OCI-LY3 (cell line): ENCODE measurements around the gene FAM163B.

Experiments used
- H2AFZ ChIP-seq: fragments of 200-600, 300-600 bp; shearing (Covaris generic); 2 replicates; pipeline ENCODE4 v1.6.0; 2014; ENCODE audit warnings: antibody characterized with exemption, low read depth, low read length
- H3K27ac ChIP-seq: fragments of 200-600, 300-600 bp; sonication (generic); 2 replicates; pipeline ENCODE4 v1.5.1; 2014; ENCODE audit warnings: mild to moderate bottlenecking, low read length, moderate library complexity, mixed read lengths
- H3K27me3 ChIP-seq: fragments of 200-600, 300-600 bp; sonication (generic); 2 replicates; pipeline ENCODE4 v1.6.1; 2014; ENCODE audit warnings: low read depth, low read length, mixed read lengths
- H3K36me3 ChIP-seq: fragments of 200-600, 300-600 bp; sonication (generic); replicated peaks from 2 replicates; pipeline ENCODE3; 2014; ENCODE audit warnings: low read depth, low read length, mixed read lengths
- H3K4me1 ChIP-seq: fragments of 300-600, 200-600 bp; sonication (generic); 2 replicates; pipeline ENCODE4 v1.6.1; 2014; ENCODE audit warnings: low read length, mixed read lengths
- H3K4me2 ChIP-seq: fragments of 200-600, 300-600 bp; sonication (generic); 2 replicates; pipeline ENCODE4 v1.6.1; 2014; ENCODE audit warnings: low read length, mixed read lengths
- H3K4me3 ChIP-seq: fragments of 300-600, 200-600 bp; sonication (generic); 2 replicates; pipeline ENCODE4 v1.5.1; 2014; ENCODE audit warnings: antibody characterized with exemption, mild to moderate bottlenecking, low read length, moderate library complexity
- H3K79me2 ChIP-seq: fragments of 300-600, 200-600 bp; shearing (Covaris generic); 2 replicates; pipeline ENCODE4 v1.6.1; 2014; ENCODE audit warnings: mild to moderate bottlenecking, low read length, mixed read lengths
- H3K9ac ChIP-seq: fragments of 300-600, 200-600 bp; shearing (Covaris generic); 2 replicates; pipeline ENCODE4 v1.6.0; 2014; ENCODE audit warnings: mild to moderate bottlenecking, low read length, moderate library complexity
- H3K9me3 ChIP-seq: fragments of 200-600, 300-600 bp; shearing (Covaris generic); 2 replicates; pipeline ENCODE4 v1.6.1; 2014; ENCODE audit warnings: low read length, mixed read lengths; ENCODE audit not compliant: insufficient read depth
- H4K20me1 ChIP-seq: fragments of 200-600, 300-600 bp; sonication (generic); 2 replicates; pipeline ENCODE4 v1.6.1; 2016; ENCODE audit warnings: low read length, mixed read lengths; ENCODE audit not compliant: insufficient read depth
- CTCF ChIP-seq: fragments of 200-600, 300-600 bp; sonication (generic); IDR thresholded peaks from 2 replicates; pipeline ENCODE4 v1.5.1; 2014; ENCODE audit warnings: antibody characterized with exemption, low read length, low read depth
- EZH2phosphoT487 ChIP-seq: fragments of 200-600 bp; shearing (Covaris generic); IDR thresholded peaks from 2 replicates; pipeline ENCODE4 v1.6.1; 2018; ENCODE audit warnings: antibody characterized with exemption, mixed run types, low read depth

Gene FAM163B

GRCh38 chr9:133608382-133608781 lies 807 bp downstream of the FAM163B start:
- Histone ChIP-seq H3K36me3 (no peaks in the 10 kb centered on the region), H3K4me2 (no peak overlapping the region), H2AFZ (no peak overlapping the region), H4K20me1 (no peaks in the 10 kb centered on the region), H3K79me2 (no peaks in the 10 kb centered on the region), H3K27me3 (peaks cover 49% of the 10 kb centered on the region), H3K27ac (no peak overlapping the region), H3K4me1 (no peaks in the 10 kb centered on the region), H3K4me3 (no peak overlapping the region), H3K9me3 (no peaks in the 10 kb centered on the region), H3K9ac (no peak overlapping the region)
- TF ChIP-seq EZH2phosphoT487 (no peak), CTCF (no peak)

DNA sequence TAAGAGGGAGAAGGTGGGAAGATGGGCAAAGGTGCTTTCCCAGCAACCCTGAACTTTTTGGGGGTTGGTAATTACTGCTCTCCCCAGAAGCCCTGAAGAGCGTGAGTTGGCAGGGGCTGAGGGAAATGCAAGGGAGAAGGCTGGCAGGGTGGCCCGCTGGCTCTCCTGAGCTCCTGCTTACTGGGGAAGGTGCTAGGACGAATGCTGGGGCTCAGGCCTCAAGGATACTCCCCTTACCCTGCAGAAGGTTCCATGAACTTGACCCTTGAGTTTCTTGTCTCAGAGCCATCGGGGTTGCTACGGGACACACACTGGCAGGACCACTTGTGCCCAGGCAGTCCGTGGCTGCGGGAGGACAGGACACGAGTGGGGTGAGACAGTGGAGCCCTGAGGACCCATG lies 1.2 kb downstream of the FAM163B start:
- Histone ChIP-seq H3K27ac (no peak overlapping the region), H3K27me3 (peaks cover 45% of the 10 kb centered on the region), H3K4me3 (no peak overlapping the region), H3K36me3 (no peaks in the 10 kb centered on the region), H3K9me3 (no peaks in the 10 kb centered on the region), H4K20me1 (no peaks in the 10 kb centered on the region), H3K9ac (no peak overlapping the region), H2AFZ (no peak overlapping the region), H3K79me2 (no peaks in the 10 kb centered on the region), H3K4me1 (no peaks in the 10 kb centered on the region), H3K4me2 (no peak overlapping the region)
- TF ChIP-seq EZH2phosphoT487 (no peak), CTCF (no peak)

DNA sequence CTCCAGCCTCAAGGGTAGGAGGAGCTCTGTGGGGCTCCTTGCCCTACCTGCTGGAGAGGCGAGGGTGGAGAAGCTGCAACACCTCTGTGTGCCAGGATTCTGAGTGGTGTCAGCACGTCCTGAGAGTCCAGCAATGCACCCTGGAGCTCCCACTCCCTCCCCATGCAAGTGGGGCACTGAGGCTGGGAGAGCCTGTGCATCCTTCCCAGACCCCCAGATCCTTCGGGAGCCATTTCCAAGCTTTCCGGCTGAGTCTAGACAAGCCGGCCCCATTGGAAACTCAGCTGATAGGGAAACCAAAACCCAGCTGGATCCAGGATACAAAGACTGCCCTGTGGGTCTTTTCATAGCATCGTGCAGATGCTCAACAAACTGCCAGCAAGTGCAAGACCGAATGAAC lies 1.8 kb downstream of the FAM163B start:
- H3K36me3 ChIP-seq, result no peaks in the 10 kb centered on the region
- no peaks in the 10 kb centered on the region for H4K20me1 ChIP-seq
- H3K27ac ChIP-seq, result no peak overlapping the region
- H2AFZ ChIP-seq, result no peak overlapping the region
- H3K27me3 ChIP-seq, result peaks cover 39% of the 10 kb centered on the region
- TF ChIP-seq CTCF (no peak), EZH2phosphoT487 (no peak)
- H3K4me2 ChIP-seq, result no peak overlapping the region
- H3K9ac ChIP-seq, result no peak overlapping the region
- H3K4me3 ChIP-seq, result no peak overlapping the region
- no peaks in the 10 kb centered on the region for H3K9me3 ChIP-seq
- H3K4me1 ChIP-seq, result no peaks in the 10 kb centered on the region
- H3K79me2 ChIP-seq, result no peaks in the 10 kb centered on the region

- no peaks in the 10 kb centered on the region for H3K36me3 ChIP-seq
- no peaks in the 10 kb centered on the region for H4K20me1 ChIP-seq
- H3K9me3 ChIP-seq, result no peaks in the 10 kb centered on the region
- no peaks in the 10 kb centered on the region for H3K79me2 ChIP-seq
- no peaks in the 10 kb centered on the region for H3K4me1 ChIP-seq
- no peak overlapping the region for H3K27ac ChIP-seq
- no peak overlapping the region for H3K4me3 ChIP-seq
- H3K27me3 ChIP-seq, result peaks cover 34% of the 10 kb centered on the region
- H3K4me2 ChIP-seq, result no peak overlapping the region
- no peak for TF ChIP-seq EZH2phosphoT487
- no peak for TF ChIP-seq CTCF
- H3K9ac ChIP-seq, result no peak overlapping the region
- no peak overlapping the region for H2AFZ ChIP-seq
Observed at GRCh38 chr9:133606708-133607025, 2.5 kb downstream of the FAM163B start.
